Keratinocyte (primary cell): ENCODE results near the gene TLN1. TPM values are rescaled to one million over a fixed set of nuclear protein-coding genes. Genes with fewer than 3 reads are reported as not detected.

ENCODE experiments used
- DNase-seq: peaks from one replicate; pipeline ENCODE4 v3.0.0-alpha.2; 2011; ENCODE audit warnings: low read depth, missing footprints, low spot score
- FAIRE-seq: peaks from 2 replicates; lab custom pipeline; 2011; peaks lifted over from hg19 to GRCh38; lab: Jason Lieb, UNC
- H2AFZ ChIP-seq: 2 replicates; pipeline ENCODE4 v1.6.0; 2012; ENCODE audit warnings: low read length, control low read depth, inconsistent platforms; ENCODE audit not compliant: control insufficient read depth
- H3K27ac ChIP-seq: 2 replicates; pipeline ENCODE4 v1.5.1; 2011; ENCODE audit warnings: low read length; ENCODE audit not compliant: control insufficient read depth, insufficient read depth
- H3K27me3 ChIP-seq: 3 replicates; pipeline ENCODE4 v1.6.0; 2011; ENCODE audit warnings: low read length; ENCODE audit not compliant: control insufficient read depth, insufficient read depth; ENCODE audit errors: extremely low read depth
- H3K36me3 ChIP-seq, 2 experiments: 2 replicates in 1 of 2; 3 replicates in 1 of 2; pipeline ENCODE4 v1.5.1; 2011; ENCODE audit warnings: low read length in 2 of 2, mild to moderate bottlenecking in 1 of 2; ENCODE audit not compliant: control insufficient read depth in 2 of 2, insufficient read depth in 2 of 2; ENCODE audit errors: extremely low read depth in 1 of 2
- H3K4me1 ChIP-seq: 3 replicates; pipeline ENCODE4 v1.5.1; 2011; ENCODE audit warnings: low read length; ENCODE audit not compliant: control insufficient read depth, insufficient read depth; ENCODE audit errors: extremely low read depth
- H3K4me2 ChIP-seq: 3 replicates; pipeline ENCODE4 v1.6.0; 2011; ENCODE audit warnings: low read depth, low read length; ENCODE audit not compliant: control insufficient read depth, insufficient read depth; ENCODE audit errors: extremely low read depth
- H3K4me3 ChIP-seq, 3 experiments: fragments of 200-600 bp in 1 of 3; sonication (generic) in 1 of 3; 2 replicates in 2 of 3; 3 replicates in 1 of 3; pipeline ENCODE4 v1.5.1; 2011 to 2016; ENCODE audit warnings: low read length in 3 of 3, mild to moderate bottlenecking in 3 of 3, control low read depth in 2 of 3, inconsistent platforms in 1 of 3, low read depth in 1 of 3, mixed read lengths in 1 of 3, mixed run types in 1 of 3, moderate library complexity in 1 of 3; ENCODE audit not compliant: control insufficient read depth in 2 of 3, insufficient read depth in 2 of 3; ENCODE audit errors: extremely low read depth in 1 of 3
- H3K79me2 ChIP-seq: 2 replicates; pipeline ENCODE4 v1.6.0; 2012; ENCODE audit warnings: low read length; ENCODE audit not compliant: control insufficient read depth, insufficient read depth
- H3K9ac ChIP-seq: 3 replicates; pipeline ENCODE4 v1.6.0; 2011; ENCODE audit warnings: low read length; ENCODE audit not compliant: control insufficient read depth, insufficient read depth; ENCODE audit errors: extremely low read depth
- H3K9me1 ChIP-seq: 3 replicates; pipeline ENCODE4 v1.6.0; 2011; ENCODE audit warnings: low read length; ENCODE audit not compliant: control insufficient read depth, insufficient read depth; ENCODE audit errors: extremely low read depth
- H3K9me3 ChIP-seq: 2 replicates; pipeline ENCODE4 v1.5.1; 2012; ENCODE audit warnings: low read depth, low read length; ENCODE audit not compliant: control insufficient read depth
- H4K20me1 ChIP-seq: 3 replicates; pipeline ENCODE4 v1.6.0; 2011; ENCODE audit warnings: low read length; ENCODE audit not compliant: control insufficient read depth, insufficient read depth; ENCODE audit errors: extremely low read depth
- EZH2 ChIP-seq: IDR thresholded peaks from one replicate; pipeline ENCODE4 v1.6.1; 2012; ENCODE audit warnings: inconsistent platforms, mild to moderate bottlenecking, low read length, moderate library complexity
- dilution Hi-C: fragments of 300-500 bp; cut with MboI; formaldehyde crosslinking; loops from one replicate; pipeline ENCODE4 v1.7.0; 2020; ENCODE audit warnings: low sequenced_read_pairs; ENCODE audit not compliant: extremely low pct_ligation_motif_present
- polyA plus RNA-seq, 5 experiments: library from polyadenylated mRNA; depleted of rRNA in 3 of 5; stranded (reverse) in 3 of 5; stranded (forward) in 1 of 5; unstranded in 1 of 5; fragments of >200 nt; gene quantifications; 1 replicate in 1 of 5; 2 replicates in 3 of 5; 3 replicates in 1 of 5; pipeline versions ENCODE4 v1.2.1 to v1.2.3, GENCODE V29; 2011 to 2012; ENCODE audit warnings: missing spikeins in 2 of 5, low read depth in 1 of 5, low replicate concordance in 1 of 5
- TF ChIP-seq, protein P1 (sequence below), 3 experiments: IDR thresholded peaks in 1 of 3; conservative IDR thresholded peaks in 1 of 3; optimal IDR thresholded peaks in 1 of 3; 2 replicates in 2 of 3; 3 replicates in 1 of 3; pipeline versions ENCODE3 to v1.5.1; 2011; ENCODE audit warnings: low read length in 3 of 3, mild to moderate bottlenecking in 3 of 3, moderate library complexity in 2 of 3, control low read depth in 1 of 3, inconsistent platforms in 1 of 3; ENCODE audit not compliant: insufficient read depth in 2 of 3; ENCODE audit errors: extremely low read depth in 1 of 3

The TLN1 gene
- polyA plus RNA-seq, 1 donor (not counting 4 experiments of a cell fraction or from before 2014, with no cell fraction given) = 53.0 TPM

DNA sequence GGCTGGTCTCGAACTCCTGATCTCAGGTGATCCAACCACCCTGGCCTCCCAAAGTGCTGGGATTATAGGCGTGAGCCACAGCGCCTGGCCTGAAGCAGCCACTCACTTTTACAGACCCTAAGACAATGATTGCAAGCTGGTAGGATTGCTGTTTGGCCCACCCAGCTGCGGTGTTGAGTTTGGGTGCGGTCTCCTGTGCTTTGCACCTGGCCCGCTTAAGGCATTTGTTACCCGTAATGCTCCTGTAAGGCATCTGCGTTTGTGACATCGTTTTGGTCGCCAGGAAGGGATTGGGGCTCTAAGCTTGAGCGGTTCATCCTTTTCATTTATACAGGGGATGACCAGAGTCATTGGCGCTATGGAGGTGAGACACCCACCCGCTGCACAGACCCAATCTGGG is 56.8 kb downstream of the TLN1 start:
- H3K4me3 ChIP-seq = no peak overlapping the region
- H3K79me2 ChIP-seq = no peaks in the 10 kb centered on the region
- no peak for FAIRE-seq
- H3K9me3 ChIP-seq = no peaks in the 10 kb centered on the region
- H3K27ac ChIP-seq = no peak overlapping the region
- peak overlapping the region; percentile 48 for H3K4me2 ChIP-seq
- no peaks in the 10 kb centered on the region for H4K20me1 ChIP-seq
- TF ChIP-seq EZH2 = no peak
- TF ChIP-seq, protein P1, sequence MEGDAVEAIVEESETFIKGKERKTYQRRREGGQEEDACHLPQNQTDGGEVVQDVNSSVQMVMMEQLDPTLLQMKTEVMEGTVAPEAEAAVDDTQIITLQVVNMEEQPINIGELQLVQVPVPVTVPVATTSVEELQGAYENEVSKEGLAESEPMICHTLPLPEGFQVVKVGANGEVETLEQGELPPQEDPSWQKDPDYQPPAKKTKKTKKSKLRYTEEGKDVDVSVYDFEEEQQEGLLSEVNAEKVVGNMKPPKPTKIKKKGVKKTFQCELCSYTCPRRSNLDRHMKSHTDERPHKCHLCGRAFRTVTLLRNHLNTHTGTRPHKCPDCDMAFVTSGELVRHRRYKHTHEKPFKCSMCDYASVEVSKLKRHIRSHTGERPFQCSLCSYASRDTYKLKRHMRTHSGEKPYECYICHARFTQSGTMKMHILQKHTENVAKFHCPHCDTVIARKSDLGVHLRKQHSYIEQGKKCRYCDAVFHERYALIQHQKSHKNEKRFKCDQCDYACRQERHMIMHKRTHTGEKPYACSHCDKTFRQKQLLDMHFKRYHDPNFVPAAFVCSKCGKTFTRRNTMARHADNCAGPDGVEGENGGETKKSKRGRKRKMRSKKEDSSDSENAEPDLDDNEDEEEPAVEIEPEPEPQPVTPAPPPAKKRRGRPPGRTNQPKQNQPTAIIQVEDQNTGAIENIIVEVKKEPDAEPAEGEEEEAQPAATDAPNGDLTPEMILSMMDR (optimal IDR thresholded peaks at IDR 0.05 in 1 of 3, IDR thresholded peaks at IDR 0.05 in 1 of 3, conservative IDR thresholded peaks at IDR 0.05 in 1 of 3; ENCODE audit: extremely low read depth in 1 of 3, insufficient read depth in 2 of 3, low read length in 3 of 3) = no peak
- no peak overlapping the region for H3K9ac ChIP-seq
- no peaks in the 10 kb centered on the region for H3K27me3 ChIP-seq
- H3K4me1 ChIP-seq = peaks cover 9% of the 10 kb centered on the region
- peak overlapping the region; percentile 30 for H2AFZ ChIP-seq
- DNase-seq = no peak
- dilution Hi-C loops = no loop called here
- H3K36me3 ChIP-seq = no peaks in the 10 kb centered on the region
- no peaks in the 10 kb centered on the region for H3K9me1 ChIP-seq

DNA sequence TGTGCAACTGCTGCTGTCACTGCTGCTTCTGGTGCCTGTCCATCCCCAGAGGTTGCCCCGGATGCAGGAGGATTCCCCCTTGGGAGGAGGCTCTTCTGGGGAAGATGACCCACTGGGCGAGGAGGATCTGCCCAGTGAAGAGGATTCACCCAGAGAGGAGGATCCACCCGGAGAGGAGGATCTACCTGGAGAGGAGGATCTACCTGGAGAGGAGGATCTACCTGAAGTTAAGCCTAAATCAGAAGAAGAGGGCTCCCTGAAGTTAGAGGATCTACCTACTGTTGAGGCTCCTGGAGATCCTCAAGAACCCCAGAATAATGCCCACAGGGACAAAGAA is 58.0 kb downstream of the TLN1 start:
- H3K27me3 ChIP-seq = no peaks in the 10 kb centered on the region
- peaks cover 15% of the 10 kb centered on the region for H3K4me1 ChIP-seq
- no peak overlapping the region for H3K4me3 ChIP-seq
- TF ChIP-seq, protein P1 (optimal IDR thresholded peaks at IDR 0.05 in 1 of 3, IDR thresholded peaks at IDR 0.05 in 1 of 3, conservative IDR thresholded peaks at IDR 0.05 in 1 of 3; ENCODE audit: extremely low read depth in 1 of 3, insufficient read depth in 2 of 3, low read length in 3 of 3) = no peak
- no peak for TF ChIP-seq EZH2
- H3K9me1 ChIP-seq = no peaks in the 10 kb centered on the region
- H3K79me2 ChIP-seq = no peaks in the 10 kb centered on the region
- H3K36me3 ChIP-seq = no peaks in the 10 kb centered on the region
- dilution Hi-C loops = no loop called here
- H3K9me3 ChIP-seq = no peaks in the 10 kb centered on the region
- H2AFZ ChIP-seq = peak overlapping the region; percentile 8
- no peak overlapping the region for H3K9ac ChIP-seq
- FAIRE-seq (no peak), DNase-seq (no peak)
- H3K4me2 ChIP-seq = peak overlapping the region; percentile 34
- H3K27ac ChIP-seq = no peak overlapping the region
- H4K20me1 ChIP-seq = no peaks in the 10 kb centered on the region
